H9 (cell line): Measurements from ENCODE around the gene RBM12. TPM values are rescaled to one million over a fixed set of nuclear protein-coding genes. Genes with fewer than 3 reads are reported as not detected.

Experiments
- DNase-seq: peaks from one replicate; pipeline ENCODE4 v3.0.0-alpha.2; 2017
- H2AFZ ChIP-seq: one replicate; pipeline ENCODE4 v1.6.1; 2013; ENCODE audit warnings: mild to moderate bottlenecking, low read length, control low read depth, moderate library complexity
- H2AK5ac ChIP-seq: 2 replicates; pipeline ENCODE4 v1.6.1; 2013; ENCODE audit warnings: low read length, control low read depth, mixed read lengths; ENCODE audit not compliant: insufficient read length
- H2BK120ac ChIP-seq: one replicate; pipeline ENCODE4 v1.6.1; 2013; ENCODE audit warnings: low read depth, mild to moderate bottlenecking, low read length, control low read depth, inconsistent platforms; ENCODE audit not compliant: poor library complexity, severe bottlenecking
- H2BK12ac ChIP-seq: 2 replicates; pipeline ENCODE4 v1.6.1; 2013; ENCODE audit warnings: low read length, control low read depth, mixed read lengths, low read depth; ENCODE audit not compliant: insufficient read length
- H2BK15ac ChIP-seq: 2 replicates; pipeline ENCODE4 v1.6.1; 2013; ENCODE audit warnings: low read depth, low read length, control low read depth
- H2BK20ac ChIP-seq: one replicate; pipeline ENCODE4 v1.6.1; 2013; ENCODE audit warnings: low read depth, mild to moderate bottlenecking, low read length, control low read depth, inconsistent platforms; ENCODE audit not compliant: poor library complexity, severe bottlenecking
- H2BK5ac ChIP-seq: 2 replicates; pipeline ENCODE4 v1.6.1; 2013; ENCODE audit warnings: low read length, control low read depth, mixed read lengths; ENCODE audit not compliant: insufficient read length
- H3K14ac ChIP-seq: 2 replicates; pipeline ENCODE4 v1.6.1; 2013; ENCODE audit warnings: low read length, control low read depth; ENCODE audit not compliant: insufficient read depth
- H3K18ac ChIP-seq: 2 replicates; pipeline ENCODE4 v1.6.1; 2013; ENCODE audit warnings: low read depth, mild to moderate bottlenecking, mixed read lengths, low read length, control low read depth; ENCODE audit not compliant: insufficient read length
- H3K23ac ChIP-seq: 2 replicates; pipeline ENCODE4 v1.6.1; 2013; ENCODE audit warnings: low read length, control low read depth, mixed read lengths, low read depth; ENCODE audit not compliant: insufficient read length
- H3K23me2 ChIP-seq: 2 replicates; pipeline ENCODE4 v1.6.1; 2013; ENCODE audit warnings: low read depth, mild to moderate bottlenecking, mixed read lengths, low read length, control low read depth; ENCODE audit not compliant: insufficient read length, poor library complexity, severe bottlenecking
- H3K27ac ChIP-seq: 2 replicates; pipeline ENCODE4 v1.5.1; 2013; ENCODE audit warnings: low read length, control low read depth, mixed read lengths, low read depth; ENCODE audit not compliant: insufficient read length
- H3K27me3 ChIP-seq: 2 replicates; pipeline ENCODE4 v1.6.1; 2013; ENCODE audit warnings: low read length, control low read depth, inconsistent platforms; ENCODE audit not compliant: insufficient read depth
- H3K4ac ChIP-seq: 2 replicates; pipeline ENCODE4 v1.6.1; 2013; ENCODE audit warnings: low read depth, mild to moderate bottlenecking, control low read depth, inconsistent platforms, low read length, moderate library complexity
- H3K4me1 ChIP-seq: 2 replicates; pipeline ENCODE4 v1.6.1; 2013; ENCODE audit warnings: low read length, control low read depth, inconsistent platforms; ENCODE audit not compliant: insufficient read depth
- H3K4me2 ChIP-seq: 2 replicates; pipeline ENCODE4 v1.6.1; 2013; ENCODE audit warnings: low read length, control low read depth, mixed read lengths; ENCODE audit not compliant: insufficient read length, insufficient read depth
- H3K56ac ChIP-seq: 2 replicates; pipeline ENCODE4 v1.6.1; 2013; ENCODE audit warnings: low read depth, mild to moderate bottlenecking, mixed read lengths, low read length, control low read depth; ENCODE audit not compliant: insufficient read length
- H3K79me1 ChIP-seq: 2 replicates; pipeline ENCODE4 v1.6.1; 2013; ENCODE audit warnings: low read depth, mild to moderate bottlenecking, moderate library complexity, low read length, control low read depth, inconsistent platforms; ENCODE audit not compliant: insufficient read depth, poor library complexity, severe bottlenecking
- H3K79me2 ChIP-seq: 2 replicates; pipeline ENCODE4 v1.6.1; 2013; ENCODE audit warnings: low read length, control low read depth, inconsistent platforms; ENCODE audit not compliant: insufficient read depth
- H3K9ac ChIP-seq: 2 replicates; pipeline ENCODE4 v1.6.1; 2013; ENCODE audit warnings: low read length, control low read depth, mixed read lengths; ENCODE audit not compliant: insufficient read length; ENCODE audit errors: extremely low read depth
- H3K9me3 ChIP-seq: one replicate; pipeline ENCODE4 v1.6.1; 2013; ENCODE audit warnings: low read depth, low read length, inconsistent platforms; ENCODE audit not compliant: control insufficient read depth
- H3T11ph ChIP-seq: one replicate; pipeline ENCODE4 v1.6.1; 2013; ENCODE audit warnings: mild to moderate bottlenecking, low read length, control low read depth, inconsistent platforms
- H4K20me1 ChIP-seq: one replicate; pipeline ENCODE4 v1.6.1; 2013; ENCODE audit not compliant: control insufficient read depth, insufficient read length, insufficient read depth
- H4K5ac ChIP-seq: 2 replicates; pipeline ENCODE4 v1.6.1; 2013; ENCODE audit warnings: low read depth, mild to moderate bottlenecking, mixed read lengths, low read length, control low read depth; ENCODE audit not compliant: insufficient read length
- H4K8ac ChIP-seq: replicated peaks from 2 replicates; pipeline ENCODE4 v1.6.1; 2013; ENCODE audit warnings: low read length, control low read depth, mixed read lengths, low read depth; ENCODE audit not compliant: insufficient read length
- H4K91ac ChIP-seq: 2 replicates; pipeline ENCODE4 v1.6.1; 2013; ENCODE audit warnings: low read depth, mild to moderate bottlenecking, moderate library complexity, mixed read lengths, low read length, control low read depth; ENCODE audit not compliant: insufficient read length
- H3K27ac Mint-ChIP-seq, 3 experiments: 2 replicates in 2 of 3; 3 replicates in 1 of 3; pipeline ENCODE4 v1.8.0; 2020 to 2021; ENCODE audit warnings: mixed read lengths in 3 of 3, mild to moderate bottlenecking in 1 of 3, moderate library complexity in 1 of 3
- H3K27me3 Mint-ChIP-seq: 2 replicates; pipeline ENCODE4 v1.8.0; 2021; ENCODE audit warnings: low read depth, mild to moderate bottlenecking, moderate library complexity, mixed read lengths
- H3K36me3 Mint-ChIP-seq, 3 experiments: 2 replicates in 2 of 3; 3 replicates in 1 of 3; pipeline ENCODE4 v1.8.0; 2020 to 2021; ENCODE audit warnings: low read depth in 3 of 3, mixed read lengths in 3 of 3; ENCODE audit not compliant: insufficient read depth in 1 of 3
- H3K4me1 Mint-ChIP-seq, 2 experiments: 2 replicates each; pipeline ENCODE4 v1.8.0; 2020; ENCODE audit warnings: mixed read lengths in 2 of 2
- H3K4me3 Mint-ChIP-seq, 2 experiments: 2 replicates in 1 of 2; 3 replicates in 1 of 2; pipeline ENCODE4 v1.8.0; 2020 to 2021; ENCODE audit warnings: mild to moderate bottlenecking in 2 of 2, mixed read lengths in 2 of 2, moderate library complexity in 1 of 2
- H3K9me3 Mint-ChIP-seq, 2 experiments: 2 replicates in 1 of 2; 3 replicates in 1 of 2; pipeline ENCODE4 v1.8.0; 2020; ENCODE audit warnings: mild to moderate bottlenecking in 2 of 2, mixed read lengths in 2 of 2, moderate library complexity in 1 of 2
- WGBS: extraction: QIAGEN DNeasy Blood & Tissue Kit; methylation state at CpG from one replicate; pipeline ENCODE4 v1.1.7; 2013; ENCODE audit warnings: missing lambda C conversion rate, low lambda C conversion rate, mixed read lengths; ENCODE audit not compliant: insufficient read length; ENCODE audit errors: extremely low coverage; 5-methylcytosine and 5-hydroxymethylcytosine counted together
- total RNA-seq: library from RNA; stranded (reverse); gene quantifications from 2 replicates; pipeline ENCODE4 v1.2.1, GENCODE V29; 2021
- TF ChIP-seq, protein P1 (sequence below): fragments of 200-600 bp; sonication (generic); conservative IDR thresholded peaks from 3 replicates; pipeline ENCODE4 v1.8.0; 2021; ENCODE audit warnings: antibody characterized with exemption, mild to moderate bottlenecking

The RBM12 gene
- total RNA-seq, 1 experiment from 2014 or later, result 260 TPM

- no CpG with 5 or more reads among the region's 12 CpGs for WGBS
- no peak overlapping the region; a peak in 1 of 5 replicates for H3K4me3 Mint-ChIP-seq
These were observed 37.5 kb upstream of the RBM12 start for GRCh38 chr20:35702051-35702823.

More at GRCh38 chr20:35702051-35702823, 37.5 kb upstream of the RBM12 start:
- Histone ChIP-seq H2BK5ac (no peak overlapping the region), H2AFZ (no peak overlapping the region), H4K91ac (no peak overlapping the region), H3K4me1 (no peaks in the 10 kb centered on the region), H4K5ac (no peak overlapping the region), H3K14ac (no peak overlapping the region), H2BK120ac (no peak overlapping the region), H3K9me3 (no peaks in the 10 kb centered on the region), H3K4ac (no peak overlapping the region), H3K9ac (no peak overlapping the region), H3K4me2 (no peak overlapping the region), H2BK15ac (no peak overlapping the region), H4K8ac (no peak overlapping the region), H3K79me1 (no peaks in the 10 kb centered on the region), H2BK20ac (no peak overlapping the region), H3K23me2 (peaks cover 8% of the 10 kb centered on the region), H3K79me2 (no peaks in the 10 kb centered on the region), H2AK5ac (no peak overlapping the region), H3K27me3 (no peaks in the 10 kb centered on the region), H4K20me1 (no peaks in the 10 kb centered on the region), H2BK12ac (no peak overlapping the region), H3K27ac (no peak overlapping the region), H3K56ac (no peak overlapping the region), H3K23ac (no peak overlapping the region), H3T11ph (no peak overlapping the region), H3K18ac (no peak overlapping the region)
- peaks cover 17 to 18% of the 10 kb centered on the region in 2 experiments for H3K4me1 Mint-ChIP-seq
- TF ChIP-seq, protein P1, sequence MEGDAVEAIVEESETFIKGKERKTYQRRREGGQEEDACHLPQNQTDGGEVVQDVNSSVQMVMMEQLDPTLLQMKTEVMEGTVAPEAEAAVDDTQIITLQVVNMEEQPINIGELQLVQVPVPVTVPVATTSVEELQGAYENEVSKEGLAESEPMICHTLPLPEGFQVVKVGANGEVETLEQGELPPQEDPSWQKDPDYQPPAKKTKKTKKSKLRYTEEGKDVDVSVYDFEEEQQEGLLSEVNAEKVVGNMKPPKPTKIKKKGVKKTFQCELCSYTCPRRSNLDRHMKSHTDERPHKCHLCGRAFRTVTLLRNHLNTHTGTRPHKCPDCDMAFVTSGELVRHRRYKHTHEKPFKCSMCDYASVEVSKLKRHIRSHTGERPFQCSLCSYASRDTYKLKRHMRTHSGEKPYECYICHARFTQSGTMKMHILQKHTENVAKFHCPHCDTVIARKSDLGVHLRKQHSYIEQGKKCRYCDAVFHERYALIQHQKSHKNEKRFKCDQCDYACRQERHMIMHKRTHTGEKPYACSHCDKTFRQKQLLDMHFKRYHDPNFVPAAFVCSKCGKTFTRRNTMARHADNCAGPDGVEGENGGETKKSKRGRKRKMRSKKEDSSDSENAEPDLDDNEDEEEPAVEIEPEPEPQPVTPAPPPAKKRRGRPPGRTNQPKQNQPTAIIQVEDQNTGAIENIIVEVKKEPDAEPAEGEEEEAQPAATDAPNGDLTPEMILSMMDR, result no peak
- no peaks in the 10 kb centered on the region for H3K9me3 Mint-ChIP-seq
- H3K27ac Mint-ChIP-seq, result peak overlapping the region in 1 of 3 experiments; percentile 95; a peak in 2 of 7 replicates
- no peak for DNase-seq
- peaks cover 2% of the 10 kb centered on the region; the same call in 1 of the 2 replicates for H3K27me3 Mint-ChIP-seq
- peaks cover 26 to 56% (median 43%) of the 10 kb centered on the region in 3 experiments; a peak in 6 of 7 replicates for H3K36me3 Mint-ChIP-seq
